Choroid plexus epithelial cell (primary cell): ENCODE results near the gene GABRG1.

Experiments
- DNase-seq: peaks from one replicate; pipeline ENCODE4 v3.0.0-alpha.2; 2010; ENCODE audit warnings: low read depth
- H3K4me3 ChIP-seq: 2 replicates; pipeline ENCODE4 v1.5.1; 2011; ENCODE audit warnings: low read depth, mild to moderate bottlenecking, control low read depth, low read length, moderate library complexity
- TF ChIP-seq, protein P1 (sequence below): conservative IDR thresholded peaks from 2 replicates; pipeline ENCODE4 v1.5.1; 2011; ENCODE audit warnings: low read depth, mild to moderate bottlenecking, control low read depth, inconsistent platforms, low read length, moderate library complexity

Gene GABRG1

DNA sequence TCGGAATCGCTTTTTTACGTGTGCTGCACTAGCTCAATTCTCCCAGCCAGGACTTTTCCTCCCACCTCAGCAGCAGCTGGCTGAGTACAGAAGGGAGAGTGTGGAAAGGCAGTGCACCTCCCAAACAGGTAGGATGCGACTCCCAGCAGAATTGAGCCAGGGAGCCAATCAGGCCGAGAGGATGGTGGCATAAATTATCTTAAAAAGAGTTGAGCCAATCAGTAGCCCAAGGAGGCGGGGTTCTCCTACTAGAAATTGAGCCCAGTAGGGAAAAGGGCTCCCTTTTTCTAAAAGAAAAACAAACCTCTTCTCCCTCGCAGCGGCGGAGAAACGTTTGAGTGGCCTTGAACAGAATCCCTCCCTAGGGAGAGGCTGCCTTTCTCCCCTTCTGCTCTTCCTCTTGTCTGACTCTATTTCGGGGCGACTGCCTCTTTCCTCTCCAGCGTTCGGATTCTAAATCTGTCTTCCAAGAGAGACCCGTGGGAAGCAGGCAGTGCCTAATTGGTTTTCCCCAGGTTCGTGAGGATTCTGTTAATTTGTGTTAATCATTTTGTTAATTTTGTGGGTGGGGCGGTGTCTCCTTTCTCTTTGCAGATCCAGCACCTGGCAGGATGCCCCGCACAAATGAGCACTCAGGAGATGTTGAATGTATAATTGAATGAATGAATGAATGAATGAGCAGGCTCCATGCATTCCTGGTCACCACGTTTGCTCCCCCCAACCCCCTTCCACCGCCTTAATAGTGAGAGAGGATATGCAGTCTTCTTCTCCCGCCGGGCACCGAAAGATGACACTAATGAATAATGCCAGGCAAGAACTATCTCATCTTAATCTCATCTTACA lies at the start of gene GABRG1:
Gene GABRG1 (minus strand): TSS at position 142 of the 843 bp plus-strand sequence. CDS start 141 bp downstream, at position 1.
- TF ChIP-seq, protein P1, sequence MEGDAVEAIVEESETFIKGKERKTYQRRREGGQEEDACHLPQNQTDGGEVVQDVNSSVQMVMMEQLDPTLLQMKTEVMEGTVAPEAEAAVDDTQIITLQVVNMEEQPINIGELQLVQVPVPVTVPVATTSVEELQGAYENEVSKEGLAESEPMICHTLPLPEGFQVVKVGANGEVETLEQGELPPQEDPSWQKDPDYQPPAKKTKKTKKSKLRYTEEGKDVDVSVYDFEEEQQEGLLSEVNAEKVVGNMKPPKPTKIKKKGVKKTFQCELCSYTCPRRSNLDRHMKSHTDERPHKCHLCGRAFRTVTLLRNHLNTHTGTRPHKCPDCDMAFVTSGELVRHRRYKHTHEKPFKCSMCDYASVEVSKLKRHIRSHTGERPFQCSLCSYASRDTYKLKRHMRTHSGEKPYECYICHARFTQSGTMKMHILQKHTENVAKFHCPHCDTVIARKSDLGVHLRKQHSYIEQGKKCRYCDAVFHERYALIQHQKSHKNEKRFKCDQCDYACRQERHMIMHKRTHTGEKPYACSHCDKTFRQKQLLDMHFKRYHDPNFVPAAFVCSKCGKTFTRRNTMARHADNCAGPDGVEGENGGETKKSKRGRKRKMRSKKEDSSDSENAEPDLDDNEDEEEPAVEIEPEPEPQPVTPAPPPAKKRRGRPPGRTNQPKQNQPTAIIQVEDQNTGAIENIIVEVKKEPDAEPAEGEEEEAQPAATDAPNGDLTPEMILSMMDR: no peak
- no peak for DNase-seq
- H3K4me3 ChIP-seq: no peak within 1 kb of the TSS

- TF ChIP-seq, protein P1: no peak
- H3K4me3 ChIP-seq: no peak overlapping the region
- no peak for DNase-seq
These were observed 23.1 kb upstream of the GABRG1 start for GRCh38 chr4:46146993-46147392.

GRCh38 chr4:46131498-46132057 lies 7.7 kb upstream of the GABRG1 start:
- TF ChIP-seq, protein P1: no peak
- no peak for DNase-seq

GRCh38 chr4:46124773-46125413 lies 1.0 kb upstream of the GABRG1 start:
- no peak for DNase-seq
- no peak overlapping the region for H3K4me3 ChIP-seq

More at GRCh38 chr4:46131498-46132057, 7.7 kb upstream of the GABRG1 start:
- no peak overlapping the region for H3K4me3 ChIP-seq

DNA sequence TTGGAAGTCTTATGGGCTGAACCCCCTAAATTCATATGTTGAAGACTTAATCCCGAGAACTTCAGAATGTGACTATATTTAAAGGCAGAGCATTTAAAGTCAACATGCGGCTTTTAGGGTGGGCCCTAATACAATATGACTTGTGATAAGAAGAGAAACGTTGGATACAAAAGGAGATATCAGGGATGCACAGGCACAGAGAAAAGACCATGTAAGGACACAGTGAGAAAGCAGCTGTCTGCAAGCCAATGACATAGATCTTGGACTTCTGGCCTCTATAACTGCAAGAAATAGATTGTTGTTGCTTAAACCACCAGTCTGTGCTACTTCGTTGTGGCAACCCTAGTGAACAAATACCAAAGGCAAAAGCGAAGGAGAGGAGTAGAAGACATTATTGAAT lies 42.2 kb downstream of the GABRG1 start:
- DNase-seq: no peak
- H3K4me3 ChIP-seq: no peak overlapping the region
- TF ChIP-seq, protein P1: no peak

More at GRCh38 chr4:46124773-46125413, 1.0 kb upstream of the GABRG1 start:
- TF ChIP-seq, protein P1: no peak

DNA sequence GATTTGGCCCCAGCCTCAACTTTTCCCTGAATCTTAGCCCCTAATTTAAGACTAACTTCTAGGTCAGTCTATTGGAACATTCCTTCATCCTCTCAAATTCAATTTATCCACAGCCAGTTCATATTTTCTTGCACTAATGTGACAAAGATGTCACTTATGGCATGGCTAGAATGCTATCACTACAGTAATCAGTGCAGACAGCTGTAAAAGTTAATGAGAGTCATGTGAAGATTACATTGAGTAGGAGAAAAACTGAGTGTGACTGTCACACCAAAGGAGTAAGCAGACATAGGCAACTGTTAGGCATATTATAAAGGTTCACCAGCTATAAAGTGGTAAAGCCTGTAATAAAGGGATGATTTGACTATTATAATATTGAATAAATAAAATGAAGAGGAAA lies 42.6 kb downstream of the GABRG1 start:
- no peak for DNase-seq
- TF ChIP-seq, protein P1: no peak
- H3K4me3 ChIP-seq: no peak overlapping the region
